HCT116 (cell line): ENCODE data around the gene CRISP2. TPM values are rescaled to one million over a fixed set of nuclear protein-coding genes. Genes with fewer than 3 reads are reported as not detected.

ENCODE experiments used
- ATAC-seq: fragments of 200-7000 bp; cut with Tn5 transposase; 2 replicates; pipeline ENCODE4 v1.9.1; 2020; ENCODE audit warnings: mild to moderate bottlenecking, moderate library complexity
- BruUV-seq: library from RNA; stranded (reverse); fragments of 400-500 nt; replicated peaks from 2 replicates; lab custom pipeline; 2021; lab: Mats Ljungman, UMichigan
- CTCF ChIA-PET: fragments of 300-600 bp; sonication (Branson Sonifier 250); formaldehyde crosslinking; loops from one replicate; lab custom pipeline; 2021; ENCODE audit warnings: antibody characterized with exemption; lab: Charles Lee
- POLR2A ChIA-PET: fragments of 300-600, 350-600 bp; sonication (Branson Sonifier 250); formaldehyde crosslinking; loops from one replicate; lab custom pipeline; 2021; ENCODE audit warnings: antibody characterized with exemption; lab: Charles Lee
- RAD21 ChIA-PET, 2 experiments: fragments of 300-600 bp; sonication (Branson Sonifier 250); formaldehyde crosslinking; loops; one replicate each; lab custom pipeline; 2023; ENCODE audit warnings: low total read pairs in 2 of 2; ENCODE audit not compliant: uncharacterized antibody in 2 of 2, unreplicated experiment in 2 of 2, low non-redundant PET in 1 of 2; lab: Charles Lee
- DNase-seq: peaks from one replicate; pipeline ENCODE4 v3.0.0-alpha.2; 2010; ENCODE audit warnings: low read depth, low spot score
- H2AFZ ChIP-seq: fragments of 200-600 bp; shearing (Covaris generic), sonication (generic); 2 replicates; pipeline ENCODE4 v1.6.1; 2017; ENCODE audit warnings: low read depth, mixed run types, mixed read lengths, antibody characterized with exemption, low read length; ENCODE audit not compliant: poor library complexity, severe bottlenecking
- H3K27ac ChIP-seq: 2 replicates; pipeline ENCODE4 v1.5.1; 2012; ENCODE audit warnings: low read depth, low read length
- H3K27me3 ChIP-seq: fragments of 200-600 bp; sonication (generic); 2 replicates; pipeline ENCODE4 v1.6.1; 2016; ENCODE audit warnings: mixed run types, low read length, mixed read lengths; ENCODE audit not compliant: insufficient read depth
- H3K36me3 ChIP-seq, 2 experiments: fragments of 200-500 bp in 1 of 2; fragments of 200-600 bp in 1 of 2; sonication (Bioruptor generic) in 1 of 2; sonication (generic) in 1 of 2; 2 replicates each; pipeline versions ENCODE4 v1.5.1 to v1.6.1; 2014 to 2016; ENCODE audit warnings: low read length in 2 of 2, inconsistent platforms in 1 of 2, mixed read lengths in 1 of 2, mixed run types in 1 of 2; ENCODE audit not compliant: insufficient read depth in 2 of 2, control insufficient read depth in 1 of 2
- H3K4me1 ChIP-seq, 2 experiments: fragments of 200-600 bp in 1 of 2; sonication (generic) in 1 of 2; 2 replicates each; pipeline versions ENCODE4 v1.5.1 to v1.6.1; 2012 to 2017; ENCODE audit warnings: low read length in 2 of 2, inconsistent platforms in 1 of 2, mild to moderate bottlenecking in 1 of 2, mixed read lengths in 1 of 2, mixed run types in 1 of 2, moderate library complexity in 1 of 2; ENCODE audit not compliant: insufficient read depth in 2 of 2, control insufficient read depth in 1 of 2
- H3K4me2 ChIP-seq: fragments of 200-600 bp; sonication (generic); 2 replicates; pipeline ENCODE4 v1.6.1; 2017; ENCODE audit warnings: mixed run types, low read length, mixed read lengths
- H3K4me3 ChIP-seq, 2 experiments: fragments of 200-600 bp in 1 of 2; sonication (generic) in 1 of 2; replicated peaks in 1 of 2; 2 replicates each; pipeline ENCODE4 v1.5.1; 2011 to 2016; ENCODE audit warnings: low read length in 2 of 2, control low read depth in 1 of 2, low read depth in 1 of 2, mild to moderate bottlenecking in 1 of 2, mixed read lengths in 1 of 2, mixed run types in 1 of 2
- H3K79me2 ChIP-seq: fragments of 200-600 bp; sonication (generic); 2 replicates; pipeline ENCODE4 v1.6.1; 2017; ENCODE audit warnings: mild to moderate bottlenecking, mixed run types, low read length, moderate library complexity, mixed read lengths; ENCODE audit not compliant: insufficient read depth
- H3K9ac ChIP-seq: fragments of 200-600 bp; sonication (generic); 2 replicates; pipeline ENCODE4 v1.6.1; 2016; ENCODE audit warnings: low read length, mixed read lengths
- H3K9me2 ChIP-seq: fragments of 200-600 bp; sonication (generic), shearing (Covaris generic); 2 replicates; pipeline ENCODE4 v1.6.1; 2017; ENCODE audit warnings: mixed run types, mild to moderate bottlenecking, moderate library complexity; ENCODE audit not compliant: insufficient read depth
- H3K9me3 ChIP-seq, 2 experiments: fragments of 200-500 bp in 1 of 2; fragments of 200-600 bp in 1 of 2; sonication (Bioruptor generic) in 1 of 2; sonication (generic) in 1 of 2; 2 replicates each; pipeline ENCODE4 v1.6.1; 2014 to 2017; ENCODE audit warnings: low read length in 2 of 2, mixed read lengths in 2 of 2, inconsistent platforms in 1 of 2, low read depth in 1 of 2, mild to moderate bottlenecking in 1 of 2, mixed run types in 1 of 2, moderate library complexity in 1 of 2; ENCODE audit not compliant: control insufficient read depth in 1 of 2, insufficient read depth in 1 of 2
- H4K20me1 ChIP-seq: fragments of 200-600 bp; sonication (generic), shearing (Covaris generic); 2 replicates; pipeline ENCODE4 v1.6.1; 2017; ENCODE audit warnings: mixed run types, mild to moderate bottlenecking, moderate library complexity; ENCODE audit not compliant: insufficient read depth
- CBX3 ChIP-seq: IDR thresholded peaks from 2 replicates; pipeline ENCODE4 v1.6.1; 2012; ENCODE audit warnings: low read depth
- CEBPB ChIP-seq: IDR thresholded peaks from 2 replicates; pipeline ENCODE4 v1.6.1; 2012; ENCODE audit warnings: low read depth
- EZH2 ChIP-seq: fragments of 200-600 bp; sonication (generic); IDR thresholded peaks from 2 replicates; pipeline ENCODE4 v1.6.1; 2017; ENCODE audit warnings: antibody characterized with exemption, mixed run types
- EZH2phosphoT487 ChIP-seq: fragments of 200-600 bp; IDR thresholded peaks from 2 replicates; pipeline ENCODE4 v1.6.1; 2018; ENCODE audit warnings: antibody characterized with exemption, borderline replicate concordance
- JUND ChIP-seq: IDR thresholded peaks from 2 replicates; pipeline ENCODE4 v1.6.1; 2012
- POLR2AphosphoS5 ChIP-seq: IDR thresholded peaks from 2 replicates; pipeline ENCODE4 v1.6.1; 2011; ENCODE audit warnings: mild to moderate bottlenecking, low read depth, low read length, moderate library complexity
- RAD21 ChIP-seq: IDR thresholded peaks from 2 replicates; pipeline ENCODE4 v1.6.1; 2012; ENCODE audit warnings: low read depth, mild to moderate bottlenecking
- SIN3A ChIP-seq: IDR thresholded peaks from 2 replicates; pipeline ENCODE4 v1.6.1; 2012; ENCODE audit warnings: low read depth
- SP1 ChIP-seq: IDR thresholded peaks from 2 replicates; pipeline ENCODE4 v1.6.1; 2012; ENCODE audit warnings: low read depth
- ZFX ChIP-seq: fragments of 450-650 bp; IDR thresholded peaks from 2 replicates; pipeline ENCODE4 v1.6.1; 2017
- ZNF274 ChIP-seq: fragments of 200-500 bp; sonication (Bioruptor generic); IDR thresholded peaks from 2 replicates; pipeline ENCODE4 v1.6.1; 2014; ENCODE audit warnings: mild to moderate bottlenecking, low read depth, low read length, inconsistent platforms
- intact Hi-C: fragments of 100-400 bp; cut with micrococcal nuclease; formaldehyde crosslinking; loops from 2 replicates; pipeline ENCODE4 v1.10.0; 2022
- total RNA-seq: library from RNA; stranded (reverse); gene quantifications from one replicate; pipeline ENCODE4 v1.2.1, GENCODE V29; 2021; ENCODE audit not compliant: unreplicated experiment
- TF ChIP-seq, protein P1 (sequence below): IDR thresholded peaks from 2 replicates; pipeline ENCODE4 v1.6.1; 2012
- TF ChIP-seq, protein P2 (sequence below): IDR thresholded peaks from 2 replicates; pipeline ENCODE4 v1.6.1; 2012
- TF ChIP-seq, protein P3 (sequence below): IDR thresholded peaks from 2 replicates; pipeline ENCODE4 v1.6.1; 2012; ENCODE audit warnings: low read depth

CRISP2 gene
- total RNA-seq, 1 experiment from 2014 or later = not detected

- H2AFZ ChIP-seq = no peak overlapping the region
- no peak for TF ChIP-seq CBX3
- TF ChIP-seq ZFX = no peak
- TF ChIP-seq, protein P1, sequence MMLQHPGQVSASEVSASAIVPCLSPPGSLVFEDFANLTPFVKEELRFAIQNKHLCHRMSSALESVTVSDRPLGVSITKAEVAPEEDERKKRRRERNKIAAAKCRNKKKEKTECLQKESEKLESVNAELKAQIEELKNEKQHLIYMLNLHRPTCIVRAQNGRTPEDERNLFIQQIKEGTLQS = no peak
- no peak for TF ChIP-seq EZH2phosphoT487
- no peak for TF ChIP-seq ZNF274
- no peak for TF ChIP-seq POLR2AphosphoS5
- TF ChIP-seq, protein P2, sequence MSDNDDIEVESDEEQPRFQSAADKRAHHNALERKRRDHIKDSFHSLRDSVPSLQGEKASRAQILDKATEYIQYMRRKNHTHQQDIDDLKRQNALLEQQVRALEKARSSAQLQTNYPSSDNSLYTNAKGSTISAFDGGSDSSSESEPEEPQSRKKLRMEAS = no peak
- no peak for TF ChIP-seq EZH2
- no peak for TF ChIP-seq RAD21
- TF ChIP-seq, protein P3, sequence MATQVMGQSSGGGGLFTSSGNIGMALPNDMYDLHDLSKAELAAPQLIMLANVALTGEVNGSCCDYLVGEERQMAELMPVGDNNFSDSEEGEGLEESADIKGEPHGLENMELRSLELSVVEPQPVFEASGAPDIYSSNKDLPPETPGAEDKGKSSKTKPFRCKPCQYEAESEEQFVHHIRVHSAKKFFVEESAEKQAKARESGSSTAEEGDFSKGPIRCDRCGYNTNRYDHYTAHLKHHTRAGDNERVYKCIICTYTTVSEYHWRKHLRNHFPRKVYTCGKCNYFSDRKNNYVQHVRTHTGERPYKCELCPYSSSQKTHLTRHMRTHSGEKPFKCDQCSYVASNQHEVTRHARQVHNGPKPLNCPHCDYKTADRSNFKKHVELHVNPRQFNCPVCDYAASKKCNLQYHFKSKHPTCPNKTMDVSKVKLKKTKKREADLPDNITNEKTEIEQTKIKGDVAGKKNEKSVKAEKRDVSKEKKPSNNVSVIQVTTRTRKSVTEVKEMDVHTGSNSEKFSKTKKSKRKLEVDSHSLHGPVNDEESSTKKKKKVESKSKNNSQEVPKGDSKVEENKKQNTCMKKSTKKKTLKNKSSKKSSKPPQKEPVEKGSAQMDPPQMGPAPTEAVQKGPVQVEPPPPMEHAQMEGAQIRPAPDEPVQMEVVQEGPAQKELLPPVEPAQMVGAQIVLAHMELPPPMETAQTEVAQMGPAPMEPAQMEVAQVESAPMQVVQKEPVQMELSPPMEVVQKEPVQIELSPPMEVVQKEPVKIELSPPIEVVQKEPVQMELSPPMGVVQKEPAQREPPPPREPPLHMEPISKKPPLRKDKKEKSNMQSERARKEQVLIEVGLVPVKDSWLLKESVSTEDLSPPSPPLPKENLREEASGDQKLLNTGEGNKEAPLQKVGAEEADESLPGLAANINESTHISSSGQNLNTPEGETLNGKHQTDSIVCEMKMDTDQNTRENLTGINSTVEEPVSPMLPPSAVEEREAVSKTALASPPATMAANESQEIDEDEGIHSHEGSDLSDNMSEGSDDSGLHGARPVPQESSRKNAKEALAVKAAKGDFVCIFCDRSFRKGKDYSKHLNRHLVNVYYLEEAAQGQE = no peak
- TF ChIP-seq CEBPB = no peak
- no peak for TF ChIP-seq SP1
- TF ChIP-seq JUND = no peak
- no peak for TF ChIP-seq SIN3A
- no TSS peak for BruUV-seq
- no peak overlapping the region for H3K4me3 ChIP-seq
- intact Hi-C loops = no loop called here
- H3K27ac ChIP-seq = no peak overlapping the region
- H4K20me1 ChIP-seq = no peaks in the 10 kb centered on the region
- H3K27me3 ChIP-seq = no peaks in the 10 kb centered on the region
- H3K9ac ChIP-seq = no peak overlapping the region
- H3K9me2 ChIP-seq = no peaks in the 10 kb centered on the region
- no peaks in the 10 kb centered on the region for H3K79me2 ChIP-seq
- ChIA-PET POLR2A (no interaction called here), RAD21 (no interaction called here), CTCF (no interaction called here)
- H3K36me3 ChIP-seq = no peaks in the 10 kb centered on the region
- H3K4me1 ChIP-seq = no peaks in the 10 kb centered on the region
- ATAC-seq = no peak
- DNase-seq = no peak
- no peak overlapping the region for H3K4me2 ChIP-seq
- no peaks in the 10 kb centered on the region for H3K9me3 ChIP-seq
Measured at GRCh38 chr6:49666480-49666879, 46.9 kb downstream of the CRISP2 start.
